Effector memory CD4-positive, alpha-beta T cell (primary cell): ENCODE results near the gene UNC5C.

Experiments used
- DNase-seq, 3 donors: peaks; one replicate each; pipeline ENCODE4 v3.0.0-alpha.2; 2020
- H3K27ac ChIP-seq: 2 replicates; pipeline ENCODE4 v1.7.0; 2013; ENCODE audit warnings: mild to moderate bottlenecking, low read length, moderate library complexity; ENCODE audit not compliant: insufficient read depth, poor library complexity, severe bottlenecking
- H3K27me3 ChIP-seq: replicated peaks from 2 replicates; pipeline ENCODE4 v1.7.0; 2013; ENCODE audit warnings: mild to moderate bottlenecking, low read length; ENCODE audit not compliant: insufficient read depth, control insufficient read depth, poor library complexity, severe bottlenecking
- H3K36me3 ChIP-seq: 2 replicates; pipeline ENCODE4 v1.7.0; 2013; ENCODE audit warnings: mild to moderate bottlenecking, low read length, moderate library complexity; ENCODE audit not compliant: control insufficient read depth, insufficient read depth
- H3K4me1 ChIP-seq: 2 replicates; pipeline ENCODE4 v1.7.0; 2013; ENCODE audit warnings: low read length, mild to moderate bottlenecking; ENCODE audit not compliant: control insufficient read depth, insufficient read depth, poor library complexity, severe bottlenecking
- H3K4me3 ChIP-seq: 2 replicates; pipeline ENCODE4 v1.7.0; 2013; ENCODE audit warnings: low read length, low read depth, mild to moderate bottlenecking; ENCODE audit not compliant: insufficient read depth, poor library complexity, severe bottlenecking
- H3K9me3 ChIP-seq: 2 replicates; pipeline ENCODE4 v1.7.0; 2013; ENCODE audit warnings: mild to moderate bottlenecking, low read length, moderate library complexity; ENCODE audit not compliant: control insufficient read depth

UNC5C gene

DNA sequence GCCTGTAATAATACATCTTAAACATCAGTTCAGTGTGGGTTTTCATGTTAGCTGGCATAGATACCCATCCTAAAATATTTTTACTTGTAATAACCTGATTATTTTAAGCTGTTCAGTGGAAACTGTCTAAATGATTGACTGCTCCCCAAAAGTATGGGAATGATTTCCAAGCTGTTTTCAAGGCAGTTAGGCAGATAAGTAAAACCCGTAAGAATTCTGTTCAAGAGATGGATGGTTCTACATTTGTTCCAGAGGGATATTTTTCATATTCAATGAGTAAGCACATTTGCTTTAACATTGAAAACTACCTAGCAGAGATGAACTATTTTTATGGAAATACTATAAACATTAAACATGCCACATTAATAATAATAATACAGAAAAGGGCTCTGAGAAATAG is 161.1 kb downstream of the UNC5C start:
- no peaks in the 10 kb centered on the region for H3K36me3 ChIP-seq
- H3K4me1 ChIP-seq, result no peaks in the 10 kb centered on the region
- no peak overlapping the region for H3K27ac ChIP-seq
- DNase-seq, result no peak
- H3K4me3 ChIP-seq, result no peak overlapping the region
- H3K9me3 ChIP-seq, result no peaks in the 10 kb centered on the region
- H3K27me3 ChIP-seq, result no peaks in the 10 kb centered on the region

- H3K9me3 ChIP-seq, result no peaks in the 10 kb centered on the region
- H3K36me3 ChIP-seq, result no peaks in the 10 kb centered on the region
- H3K4me1 ChIP-seq, result no peaks in the 10 kb centered on the region
- DNase-seq, result no peak
- H3K4me3 ChIP-seq, result no peak overlapping the region
- H3K27ac ChIP-seq, result no peak overlapping the region
- H3K27me3 ChIP-seq, result no peaks in the 10 kb centered on the region
These were observed 162.4 kb downstream of the UNC5C start for GRCh38 chr4:95386410-95386809.

DNA sequence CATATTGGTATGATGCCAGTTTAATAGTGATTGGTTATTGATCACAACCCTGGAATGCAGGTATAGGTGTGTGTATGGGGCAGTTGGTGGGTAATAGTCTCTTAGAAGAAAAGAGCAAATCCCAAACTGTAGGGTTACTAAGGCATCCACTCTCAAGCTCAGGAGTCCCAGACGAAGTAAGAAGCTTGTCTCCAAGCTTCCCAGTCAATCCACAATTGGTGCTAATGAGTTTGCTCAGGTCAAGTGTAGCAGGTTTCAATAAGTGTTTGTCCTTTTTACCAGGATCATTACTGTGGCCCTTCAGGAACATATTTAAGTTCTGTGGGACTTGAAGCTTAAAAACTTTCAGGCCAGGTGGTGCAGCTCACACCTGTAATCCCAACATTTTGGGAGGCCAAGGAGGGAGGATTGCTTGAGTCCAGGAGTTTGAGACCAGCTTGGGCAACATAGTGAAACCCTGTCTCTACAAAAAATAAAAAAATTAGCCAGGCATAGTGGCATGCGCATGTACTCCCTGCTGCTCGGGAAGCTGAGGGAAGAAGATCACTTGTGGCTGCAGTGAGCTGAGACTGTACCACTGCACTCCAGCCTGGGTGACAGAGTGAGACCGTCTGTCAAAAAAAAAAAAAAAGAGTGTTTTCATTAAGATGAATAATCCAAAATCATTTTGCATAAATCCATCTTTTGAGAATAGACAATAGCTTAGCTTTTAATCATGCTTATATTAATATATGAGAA is 166.8 kb downstream of the UNC5C start:
- Histone ChIP-seq H3K27me3 (no peaks in the 10 kb centered on the region), H3K36me3 (no peaks in the 10 kb centered on the region), H3K27ac (no peak overlapping the region), H3K4me3 (no peak overlapping the region), H3K9me3 (no peaks in the 10 kb centered on the region), H3K4me1 (no peaks in the 10 kb centered on the region)
- DNase-seq, result no peak

DNA sequence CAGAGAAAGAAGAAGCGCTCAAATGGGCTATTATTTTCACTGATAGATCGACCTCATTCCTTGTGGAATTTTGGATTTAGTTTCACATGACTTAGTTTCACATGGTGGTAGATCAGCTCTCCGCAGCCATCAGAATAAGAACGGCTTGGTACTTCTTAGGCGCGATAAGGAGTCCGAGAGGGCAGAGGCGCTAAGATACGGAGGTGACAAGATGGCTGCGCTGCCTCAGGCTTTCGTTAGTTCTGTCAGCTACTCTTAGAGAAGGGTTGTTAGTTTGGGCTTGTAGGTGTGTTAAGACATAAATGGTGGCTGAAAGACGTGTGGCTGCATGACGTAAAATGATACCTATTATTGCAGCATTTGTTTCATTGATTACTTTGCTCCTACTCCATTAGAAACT is 169.1 kb downstream of the UNC5C start:
- Histone ChIP-seq H3K4me1 (no peaks in the 10 kb centered on the region), H3K27ac (no peak overlapping the region), H3K27me3 (no peaks in the 10 kb centered on the region), H3K36me3 (no peaks in the 10 kb centered on the region), H3K9me3 (no peaks in the 10 kb centered on the region), H3K4me3 (no peak overlapping the region)
- DNase-seq, result no peak

DNA sequence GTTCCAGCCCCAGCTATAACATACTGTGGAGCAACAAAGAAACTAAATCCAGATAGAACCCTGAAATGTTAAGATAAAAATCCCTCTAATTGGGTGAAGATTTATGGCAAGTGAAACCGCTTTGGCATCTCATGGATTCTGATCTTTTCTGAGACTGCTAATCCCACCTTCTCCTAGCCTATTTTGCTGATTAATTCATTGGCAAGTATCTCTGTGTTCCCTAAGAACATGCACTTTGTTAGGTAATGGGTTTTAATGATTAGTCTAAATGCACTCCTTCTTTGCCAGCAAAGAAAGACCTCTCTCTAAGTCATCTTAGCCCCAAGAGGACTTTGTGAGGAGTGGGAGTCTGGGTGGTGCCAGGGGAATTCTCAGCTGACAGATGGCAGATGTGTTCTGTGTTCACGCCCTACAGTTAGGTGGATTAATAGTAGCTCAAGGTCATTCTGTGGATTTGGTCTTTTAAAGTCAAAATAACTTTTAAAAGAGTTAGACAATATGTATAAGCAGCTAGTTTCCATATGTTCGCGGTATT is 171.3 kb downstream of the UNC5C start:
- H3K4me3 ChIP-seq, result no peak overlapping the region

GRCh38 chr4:95371476-95372224 is 177.1 kb downstream of the UNC5C start:
- no peaks in the 10 kb centered on the region for H3K27me3 ChIP-seq
- H3K4me1 ChIP-seq, result no peaks in the 10 kb centered on the region
- H3K9me3 ChIP-seq, result no peaks in the 10 kb centered on the region
- no peaks in the 10 kb centered on the region for H3K36me3 ChIP-seq
- H3K4me3 ChIP-seq, result no peak overlapping the region
- no peak overlapping the region for H3K27ac ChIP-seq
- DNase-seq, result no peak

More for the DNA sequence above, 171.3 kb downstream of the UNC5C start:
- Histone ChIP-seq H3K9me3 (no peaks in the 10 kb centered on the region), H3K27ac (no peak overlapping the region), H3K27me3 (no peaks in the 10 kb centered on the region), H3K4me1 (no peaks in the 10 kb centered on the region), H3K36me3 (no peaks in the 10 kb centered on the region)
- no peak for DNase-seq

DNA sequence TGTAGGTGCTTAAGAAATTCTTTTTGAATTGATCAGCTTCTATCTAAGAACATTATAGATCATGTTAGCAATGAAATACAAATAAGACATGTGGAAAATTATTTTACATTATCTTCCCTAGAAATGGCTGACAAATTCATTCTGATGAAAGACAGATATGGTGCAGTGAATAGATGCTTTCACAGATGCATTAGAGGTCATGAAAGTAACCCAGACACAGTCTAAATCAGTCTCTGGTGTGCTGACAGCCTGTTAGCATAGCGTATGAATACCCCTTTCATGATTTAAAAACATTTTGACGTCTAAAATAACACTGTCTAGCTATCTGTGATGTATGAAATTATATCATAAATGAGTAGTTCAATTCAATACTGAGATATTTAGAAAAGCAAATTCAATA is 180.9 kb downstream of the UNC5C start:
- no peak for DNase-seq
- H3K27me3 ChIP-seq, result no peaks in the 10 kb centered on the region

GRCh38 chr4:95363966-95364365 is 184.8 kb downstream of the UNC5C start:
- Histone ChIP-seq H3K9me3 (no peaks in the 10 kb centered on the region), H3K4me3 (no peak overlapping the region), H3K36me3 (no peaks in the 10 kb centered on the region), H3K27me3 (no peaks in the 10 kb centered on the region), H3K4me1 (no peaks in the 10 kb centered on the region), H3K27ac (no peak overlapping the region)
- no peak for DNase-seq

More for the DNA sequence above, 180.9 kb downstream of the UNC5C start:
- no peaks in the 10 kb centered on the region for H3K9me3 ChIP-seq
- no peak overlapping the region for H3K4me3 ChIP-seq
- H3K27ac ChIP-seq, result no peak overlapping the region
- H3K4me1 ChIP-seq, result no peaks in the 10 kb centered on the region
- no peaks in the 10 kb centered on the region for H3K36me3 ChIP-seq

DNA sequence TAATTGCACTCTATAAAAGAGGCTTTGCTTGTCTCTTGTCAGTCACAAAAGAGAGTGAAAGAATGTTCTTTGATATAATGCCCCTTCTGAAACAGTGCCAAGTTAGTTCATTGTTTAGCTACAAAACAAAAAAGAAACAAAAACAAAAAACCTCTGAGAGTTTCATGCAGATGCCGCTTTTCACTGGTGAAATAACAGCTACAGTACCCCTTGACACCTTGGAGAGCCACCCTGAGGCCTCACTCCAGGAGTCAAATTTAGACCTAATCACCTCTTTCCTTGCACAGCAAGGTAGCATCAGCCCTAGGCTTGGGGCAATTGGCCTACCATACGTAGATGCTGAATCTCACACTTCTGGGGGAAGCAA is 185.2 kb downstream of the UNC5C start:
- Histone ChIP-seq H3K9me3 (no peaks in the 10 kb centered on the region), H3K4me1 (no peaks in the 10 kb centered on the region), H3K27ac (no peak overlapping the region), H3K4me3 (no peak overlapping the region), H3K36me3 (no peaks in the 10 kb centered on the region), H3K27me3 (no peaks in the 10 kb centered on the region)
- DNase-seq, result no peak

DNA sequence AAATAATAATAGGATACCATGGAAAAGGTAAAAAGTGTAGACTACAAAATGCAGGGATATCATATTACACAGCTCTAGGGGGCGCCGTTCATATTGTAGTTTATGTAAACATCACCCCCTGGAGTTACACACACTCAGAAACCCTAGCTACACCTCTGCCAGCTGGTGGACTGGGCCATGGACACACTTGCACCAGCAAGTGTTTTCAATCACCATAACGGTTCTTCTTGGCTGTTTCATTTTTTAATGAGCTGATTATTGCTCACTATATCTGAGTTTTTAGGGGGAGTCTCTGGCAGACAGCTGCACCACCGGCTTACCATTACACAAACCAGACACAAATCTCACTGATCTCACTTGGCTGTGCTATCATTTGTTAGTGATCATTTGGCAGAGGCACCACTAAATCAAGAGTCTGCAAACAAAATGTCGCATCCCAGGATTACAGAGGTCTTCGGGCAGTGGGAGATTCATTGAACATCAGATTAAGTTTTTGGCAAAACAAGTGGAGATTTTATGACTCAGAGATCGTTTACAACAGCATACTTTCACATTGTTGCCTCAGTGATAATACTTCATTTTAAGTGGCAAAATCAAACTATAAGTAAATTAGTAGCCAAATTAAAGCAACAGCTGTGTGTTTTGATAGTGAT is 185.7 kb downstream of the UNC5C start:
- Histone ChIP-seq H3K4me3 (no peak overlapping the region), H3K36me3 (no peaks in the 10 kb centered on the region), H3K27me3 (no peaks in the 10 kb centered on the region), H3K4me1 (no peaks in the 10 kb centered on the region), H3K9me3 (no peaks in the 10 kb centered on the region), H3K27ac (no peak overlapping the region)
- DNase-seq, result no peak
